Gastroesophageal sphincter (tissue), 3 donors: ENCODE data around the gene TACC3.

Experiments
- CTCF ChIP-seq, 4 experiments: fragments of 200-600 bp in 2 of 4; fragments of 450-650 bp in 2 of 4; sonication (generic) in 1 of 4; IDR thresholded peaks; one replicate each; pipeline ENCODE4 v1.5.1; 2017 to 2019; ENCODE audit warnings: antibody characterized with exemption in 4 of 4, mild to moderate bottlenecking in 2 of 4, moderate library complexity in 2 of 4
- EP300 ChIP-seq: sonication (generic); formaldehyde crosslinking; IDR thresholded peaks from one replicate; pipeline ENCODE4 v1.6.1; 2017; ENCODE audit warnings: antibody characterized with exemption, mild to moderate bottlenecking
- POLR2A ChIP-seq, 2 donors: fragments of 450-650 bp; IDR thresholded peaks; one replicate each; pipeline ENCODE4 v1.6.1; 2017; ENCODE audit warnings: antibody characterized with exemption in 2 of 2, mild to moderate bottlenecking in 2 of 2, moderate library complexity in 1 of 2

DNA sequence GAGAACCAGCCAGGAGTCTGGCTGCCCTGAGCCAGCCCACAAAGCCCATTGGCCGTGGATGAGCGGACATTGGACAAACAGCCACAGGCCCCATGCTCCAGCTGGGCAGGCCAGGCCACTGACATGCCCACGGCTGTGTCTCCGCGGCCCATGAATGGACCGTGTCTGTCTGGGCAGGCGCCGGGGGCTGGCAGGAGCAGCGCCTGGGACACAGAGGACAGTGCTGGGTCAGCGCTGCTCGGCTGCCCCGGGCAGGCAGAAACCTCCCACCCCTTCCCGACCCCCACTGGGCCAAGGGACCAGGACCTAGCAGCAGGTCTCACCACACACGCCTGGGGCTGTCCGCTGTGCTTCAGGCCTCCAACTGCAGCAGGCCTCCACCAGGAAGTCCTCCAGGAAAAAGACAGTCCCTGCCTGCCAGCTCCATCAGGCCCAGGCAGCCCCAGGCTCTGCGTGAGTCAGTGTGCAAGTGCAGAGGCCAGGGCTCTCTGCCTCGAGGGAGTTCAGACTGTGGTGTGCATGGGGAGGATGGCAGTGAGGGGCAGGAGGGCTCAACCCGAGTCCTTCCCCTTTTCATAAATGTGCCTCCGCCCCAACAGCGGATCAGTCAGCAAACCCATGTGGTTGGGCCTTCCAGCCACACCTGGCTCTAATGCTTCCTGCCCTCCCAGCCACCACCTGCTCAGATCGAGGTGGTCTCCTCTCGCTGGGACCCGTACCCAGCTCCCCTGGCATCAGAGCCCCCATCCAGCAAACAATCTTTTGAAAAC lies 54.6 kb downstream of the TACC3 start:
- TF ChIP-seq CTCF (IDR thresholded peaks at IDR 0.05) (no peak), EP300 (no peak), POLR2A (IDR thresholded peaks at IDR 0.05) (no peak)
